HG03159 (cell line): ENCODE measurements around the gene HECTD2.

Source experiments
- ATAC-seq: cut with Tn5 transposase; IDR thresholded peaks from one replicate; pipeline ENCODE4 v1.9.1; 2021; ENCODE audit warnings: mild to moderate bottlenecking, moderate library complexity; ENCODE audit not compliant: unreplicated experiment

Gene HECTD2

DNA sequence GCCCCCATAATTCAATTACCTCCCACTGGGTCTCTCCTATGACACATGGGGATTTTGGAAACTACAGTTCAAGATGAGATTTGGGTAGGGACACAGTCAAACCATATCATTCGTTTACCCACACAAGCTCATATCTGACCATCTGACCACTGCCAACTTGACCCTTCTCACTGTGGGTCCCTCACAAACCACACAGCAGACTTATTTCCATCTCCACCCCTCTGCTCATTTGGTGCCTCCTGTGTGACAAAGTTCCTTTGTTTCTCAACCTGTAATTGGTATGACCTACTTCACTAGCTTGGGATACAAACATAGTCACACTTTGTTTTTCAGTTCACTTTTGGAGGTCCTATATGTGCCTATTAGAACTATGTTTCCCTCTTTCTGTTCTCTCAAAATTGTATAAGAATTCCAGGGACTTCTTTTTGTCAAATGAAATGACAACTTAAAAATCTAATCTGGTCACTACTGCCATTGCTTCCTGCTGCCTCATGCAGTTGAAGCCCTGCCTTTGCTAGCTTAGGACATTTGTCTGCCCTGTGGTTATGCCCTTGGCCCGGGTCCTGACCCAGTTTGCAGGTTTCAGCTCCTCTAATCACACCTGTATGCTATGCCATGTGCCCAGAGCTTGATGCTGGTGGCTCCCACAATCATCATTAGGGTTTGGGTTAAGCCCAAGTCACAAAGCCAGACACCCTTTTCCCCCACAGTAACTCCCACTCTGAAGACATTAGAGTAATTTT lies 152.9 kb downstream of the HECTD2 start:
- no peak for ATAC-seq

DNA sequence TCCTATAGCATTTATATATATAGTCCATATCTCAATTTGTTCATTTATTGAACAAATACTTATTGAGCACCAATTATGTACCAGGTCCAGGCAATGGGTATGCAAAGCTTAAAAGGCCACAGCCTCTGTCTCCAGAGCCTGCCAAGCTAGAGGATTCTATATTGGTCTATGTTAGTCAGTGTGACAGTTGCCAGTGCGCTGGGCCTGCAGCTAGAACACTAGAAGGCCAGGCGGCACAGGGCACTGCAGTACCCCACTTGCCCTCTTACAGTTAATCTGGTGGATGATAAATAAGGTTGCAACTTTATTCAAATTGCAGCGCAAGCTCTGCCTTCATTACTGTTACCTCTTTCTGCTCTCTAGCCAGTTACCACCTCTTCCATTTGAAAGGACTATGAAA lies 153.9 kb downstream of the HECTD2 start:
- ATAC-seq, result no peak
